Heart right ventricle (tissue), 16 donors: ENCODE results near the gene STK39. TPM values are rescaled to one million over a fixed set of nuclear protein-coding genes. Genes with fewer than 3 reads are reported as not detected.

Experiments
- ATAC-seq, 8 donors: fragments of 200-7000 bp; cut with Tn5 transposase; one replicate each; pipeline ENCODE4 v1.9.1; 2020; ENCODE audit warnings: mild to moderate bottlenecking in 8 of 8, moderate library complexity in 8 of 8, moderate number of reproducible peaks in 1 of 8
- DNase-seq, 2 donors: peaks; one replicate each; pipeline ENCODE4 v3.0.0-alpha.2; 2020
- H3K27ac ChIP-seq, 10 donors: fragments of 200-600 bp; sonication (generic) in 2 of 10; one replicate each; pipeline versions ENCODE4 v1.5.0 to v1.8.0; 2020 to 2022; ENCODE audit warnings: mild to moderate bottlenecking in 3 of 10
- H3K27me3 ChIP-seq, 7 donors: fragments of 200-600 bp; one replicate each; pipeline ENCODE4 v1.8.0; 2021 to 2022; ENCODE audit warnings: mild to moderate bottlenecking in 2 of 7
- H3K36me3 ChIP-seq, 9 donors: fragments of 200-600 bp; sonication (generic) in 1 of 9; one replicate each; pipeline versions ENCODE4 v1.5.0 to v1.8.0; 2020 to 2022; ENCODE audit warnings: mild to moderate bottlenecking in 2 of 9
- H3K4me1 ChIP-seq, 9 donors: fragments of 200-600 bp; sonication (generic) in 1 of 9; one replicate each; pipeline versions ENCODE4 v1.5.0 to v1.8.0; 2020 to 2022; ENCODE audit warnings: mild to moderate bottlenecking in 4 of 9
- H3K4me3 ChIP-seq, 10 donors: fragments of 200-600 bp; sonication (generic) in 2 of 10; one replicate each; pipeline versions ENCODE4 v1.5.0 to v1.8.0; 2020 to 2022; ENCODE audit warnings: mild to moderate bottlenecking in 7 of 10, moderate library complexity in 2 of 10
- H3K9me3 ChIP-seq, 11 donors: fragments of 200-600 bp in 10 of 11; sonication (generic) in 2 of 11; one replicate each; pipeline versions ENCODE4 v1.5.0 to v1.8.0; 2013 to 2022; ENCODE audit warnings: mild to moderate bottlenecking in 2 of 11, control low read depth in 1 of 11, moderate library complexity in 1 of 11
- WGBS, 2 donors: extraction: QIAGEN DNeasy Blood & Tissue Kit; methylation state at CpG; one replicate each; pipeline ENCODE4 v1.1.7; 2013; ENCODE audit warnings: inconsistent platforms in 1 of 2; 5-methylcytosine and 5-hydroxymethylcytosine counted together
- intact Hi-C, 10 donors: fragments of 100-400 bp; cut with DNase I; formaldehyde crosslinking; loops; one replicate each; pipeline versions ENCODE4 v1.11.1 to v1.14.2; 2022
- polyA plus RNA-seq, 2 donors: library from polyadenylated mRNA; stranded (reverse); fragments of 200-250 nt; gene quantifications; one replicate each; pipeline ENCODE4 v1.2.3, GENCODE V29; 2013
- total RNA-seq, 10 donors: library from RNA; stranded (reverse); fragmentation: NEBNext Ultra II Directional in 3 of 10; extraction: Animal tissue kit (Norgen Biotek cat#: 25700) in 3 of 10; gene quantifications; one replicate each; pipeline versions ENCODE4 v1.2.1 to v1.2.4, GENCODE V29; 2021 to 2023
- TF ChIP-seq, protein P1 (sequence below), 9 donors: fragments of 200-600 bp; sonication (generic) in 2 of 9; IDR thresholded peaks; one replicate each; pipeline versions ENCODE4 v1.5.0 to v1.8.0; 2021 to 2022; ENCODE audit warnings: antibody characterized with exemption in 9 of 9, mild to moderate bottlenecking in 5 of 9, moderate library complexity in 1 of 9
- donor health status: Arrhythmogenic right ventricular cardiomyopathy.
- donor health status: ischemic (EF 13 %, LVEDD 7.1; RV severe dilation, severe dysfunction).
- donor health status: healthy with polysubstance abuse.
- donor health status: DM: no; HTN: yes; CAD: no.
- donor health status: DM: no; HTN: no; CAD: no.
- donor health status: ischemic (EF 25% LVEDD 6.9; RV normal size, moderate dysfunction).
- donor health status: ischemic (EF 25% LVEDD 5.7; RV mildly dilated, moderate dysfunction).
- donor health status: healthy.
- donor health status: DM: yes; HTN: yes; CAD: no.
- donor health status: Ischemic cardiomyopathy.
- donor health status: ischemic (EF 35%, LVEDD 5.7; RV mildly dilated, moderate dysfunction).
- donor health status: nonischemic (EF 11% LVEDD 7.7; RV severe dilation, severe dysfunction).
- donor health status: DM: yes; HTN: yes; CAD: no.
- donor health status: PGD.
- donor health status: ischemic (EF 29% LVEDD 5.4; RV normal size, mild dysfunction).
- donor health status: nonischemic (EF 23%, LVEDD 6.1; RV moderate dilation, normal function).

STK39 gene
- total and polyA plus RNA-seq, 12 donors, result 15.2 to 35.5 (median 19.6) TPM

DNA sequence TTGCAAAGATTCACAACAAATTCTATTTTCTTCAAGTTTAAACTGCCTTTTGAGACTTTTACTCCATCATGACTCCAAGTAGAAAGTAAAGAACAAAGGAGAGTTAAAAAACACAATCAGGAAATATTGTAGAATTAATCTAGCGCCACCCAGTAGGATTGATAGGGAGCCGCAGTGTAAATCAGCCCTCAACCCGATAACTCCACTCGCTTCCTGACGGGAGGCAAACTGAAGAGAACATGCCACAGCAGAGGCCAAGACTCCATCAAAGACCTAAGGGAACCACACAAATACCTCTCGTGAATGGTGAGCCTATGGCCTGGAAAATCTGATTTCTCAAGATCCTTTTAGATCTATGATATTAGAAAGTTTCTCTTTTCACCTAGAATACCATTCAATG, 319.0 kb downstream of the STK39 start:
- Histone ChIP-seq H3K27ac (no peak overlapping the region), H3K27me3 (no peaks in the 10 kb centered on the region), H3K4me3 (no peak overlapping the region), H3K36me3 (no peaks in the 10 kb centered on the region), H3K4me1 (no peaks in the 10 kb centered on the region), H3K9me3 (no peaks in the 10 kb centered on the region)
- WGBS, 2 donors, result 83 to 91% methylated on average over 6 of the region's 6 CpGs
- TF ChIP-seq, protein P1, sequence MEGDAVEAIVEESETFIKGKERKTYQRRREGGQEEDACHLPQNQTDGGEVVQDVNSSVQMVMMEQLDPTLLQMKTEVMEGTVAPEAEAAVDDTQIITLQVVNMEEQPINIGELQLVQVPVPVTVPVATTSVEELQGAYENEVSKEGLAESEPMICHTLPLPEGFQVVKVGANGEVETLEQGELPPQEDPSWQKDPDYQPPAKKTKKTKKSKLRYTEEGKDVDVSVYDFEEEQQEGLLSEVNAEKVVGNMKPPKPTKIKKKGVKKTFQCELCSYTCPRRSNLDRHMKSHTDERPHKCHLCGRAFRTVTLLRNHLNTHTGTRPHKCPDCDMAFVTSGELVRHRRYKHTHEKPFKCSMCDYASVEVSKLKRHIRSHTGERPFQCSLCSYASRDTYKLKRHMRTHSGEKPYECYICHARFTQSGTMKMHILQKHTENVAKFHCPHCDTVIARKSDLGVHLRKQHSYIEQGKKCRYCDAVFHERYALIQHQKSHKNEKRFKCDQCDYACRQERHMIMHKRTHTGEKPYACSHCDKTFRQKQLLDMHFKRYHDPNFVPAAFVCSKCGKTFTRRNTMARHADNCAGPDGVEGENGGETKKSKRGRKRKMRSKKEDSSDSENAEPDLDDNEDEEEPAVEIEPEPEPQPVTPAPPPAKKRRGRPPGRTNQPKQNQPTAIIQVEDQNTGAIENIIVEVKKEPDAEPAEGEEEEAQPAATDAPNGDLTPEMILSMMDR (IDR thresholded peaks at IDR 0.05), result no peak
- ATAC-seq (no peak), DNase-seq (no peak)
- intact Hi-C loops, result no loop called here

DNA sequence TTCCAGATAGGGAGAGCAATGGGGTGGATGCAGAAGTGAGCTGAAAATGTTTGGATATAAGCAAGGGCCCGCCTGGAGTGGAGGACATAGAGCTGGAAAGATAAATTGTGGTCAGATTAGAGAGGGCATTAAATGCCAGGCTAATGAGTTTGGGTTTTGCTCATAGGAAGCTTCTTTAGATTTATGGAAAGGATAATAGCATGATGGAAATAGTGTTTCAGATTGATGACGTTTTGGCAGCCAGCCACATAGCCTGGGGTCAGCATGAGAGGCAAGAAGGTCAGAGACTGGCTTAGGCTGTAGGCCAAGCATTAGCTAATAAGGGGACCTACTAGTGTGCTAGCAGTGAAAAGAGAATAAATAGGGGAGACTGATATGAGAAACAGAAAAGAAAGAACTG, 321.6 kb downstream of the STK39 start:
- no peaks in the 10 kb centered on the region for H3K36me3 ChIP-seq
- H3K27ac ChIP-seq, result no peak overlapping the region
- WGBS, 2 donors, result 56 to 58% methylated on average over 2 of the region's 2 CpGs
- no peak for DNase-seq
- H3K4me1 ChIP-seq, result no peaks in the 10 kb centered on the region
- ATAC-seq, result no peak
- H3K9me3 ChIP-seq, result no peaks in the 10 kb centered on the region
- TF ChIP-seq, protein P1 (IDR thresholded peaks at IDR 0.05), result no peak
- intact Hi-C loops, result no loop called here
- H3K27me3 ChIP-seq, result no peaks in the 10 kb centered on the region
- H3K4me3 ChIP-seq, result no peak overlapping the region

DNA sequence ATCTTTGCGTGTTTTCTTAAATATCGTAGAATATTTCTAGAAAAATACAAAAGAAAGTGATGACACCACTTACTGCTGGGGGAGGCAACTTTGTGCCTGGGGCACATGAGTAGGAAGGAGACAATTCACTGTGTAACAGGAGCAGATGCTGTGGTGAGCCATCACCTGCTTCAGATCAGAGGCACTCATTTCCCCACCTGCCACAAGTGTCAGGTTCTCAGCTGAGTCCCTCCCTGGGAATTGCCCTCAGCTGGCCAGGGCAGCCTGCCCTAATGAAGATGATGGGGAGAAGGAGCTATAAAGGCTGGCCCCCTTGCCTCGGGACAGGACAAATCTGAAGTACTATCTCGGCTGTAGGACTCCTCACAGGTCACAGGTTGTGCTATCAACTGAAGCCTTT, 322.8 kb downstream of the STK39 start:
- ATAC-seq (no peak), DNase-seq (no peak)
- Histone ChIP-seq H3K4me3 (no peak overlapping the region), H3K9me3 (no peaks in the 10 kb centered on the region), H3K36me3 (no peaks in the 10 kb centered on the region), H3K27ac (no peak overlapping the region), H3K27me3 (no peaks in the 10 kb centered on the region), H3K4me1 (no peaks in the 10 kb centered on the region)
- intact Hi-C loops, result no loop called here
- TF ChIP-seq, protein P1 (IDR thresholded peaks at IDR 0.05), result no peak
- WGBS, 2 donors, result 79 to 82% methylated on average over 4 of the region's 4 CpGs

DNA sequence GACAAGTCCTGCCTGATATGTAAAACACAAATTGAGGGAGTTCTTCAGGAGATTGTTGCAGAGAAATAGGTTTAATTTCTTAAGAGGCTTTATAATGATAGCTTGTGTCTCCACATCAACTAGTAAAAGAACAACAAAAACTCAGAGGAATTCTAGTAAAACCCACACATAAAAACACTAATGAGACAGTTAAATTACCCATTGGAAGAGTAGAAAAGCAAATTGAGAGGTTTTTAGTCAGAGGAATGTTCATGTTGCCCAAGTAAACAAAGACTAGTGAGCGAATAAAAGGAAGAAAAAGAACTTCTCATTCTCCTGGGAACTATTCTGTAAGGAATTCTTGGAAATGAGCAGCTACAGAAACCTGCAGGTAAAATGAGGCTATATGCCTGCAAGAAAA, 330.6 kb downstream of the STK39 start:
- TF ChIP-seq, protein P1 (IDR thresholded peaks at IDR 0.05), result no peak
- H3K4me3 ChIP-seq, result no peak overlapping the region
- WGBS, 2 donors, result 75 to 88% methylated on average over 1 of the region's 1 CpG
- no peaks in the 10 kb centered on the region for H3K27me3 ChIP-seq
- no peaks in the 10 kb centered on the region for H3K4me1 ChIP-seq
- no peak overlapping the region for H3K27ac ChIP-seq
- intact Hi-C loops, result no loop called here
- no peaks in the 10 kb centered on the region for H3K36me3 ChIP-seq
- no peak for DNase-seq
- ATAC-seq, result no peak
- peaks cover 0 to 6% (median 0%) of the 10 kb centered on the region in 11 donors for H3K9me3 ChIP-seq
